HG03060 (cell line): Measurements from ENCODE around the gene CHFR.
"Not testable (repeated sequence)": the region's sequence is repeated elsewhere in the genome, so short reads cannot be mapped to it uniquely, and the experiment has no call there.

Experiments used
- ATAC-seq: cut with Tn5 transposase; IDR thresholded peaks from one replicate; pipeline ENCODE4 v1.9.1; 2021; ENCODE audit warnings: low read depth, moderate number of reproducible peaks; ENCODE audit not compliant: unreplicated experiment

The CHFR gene

DNA sequence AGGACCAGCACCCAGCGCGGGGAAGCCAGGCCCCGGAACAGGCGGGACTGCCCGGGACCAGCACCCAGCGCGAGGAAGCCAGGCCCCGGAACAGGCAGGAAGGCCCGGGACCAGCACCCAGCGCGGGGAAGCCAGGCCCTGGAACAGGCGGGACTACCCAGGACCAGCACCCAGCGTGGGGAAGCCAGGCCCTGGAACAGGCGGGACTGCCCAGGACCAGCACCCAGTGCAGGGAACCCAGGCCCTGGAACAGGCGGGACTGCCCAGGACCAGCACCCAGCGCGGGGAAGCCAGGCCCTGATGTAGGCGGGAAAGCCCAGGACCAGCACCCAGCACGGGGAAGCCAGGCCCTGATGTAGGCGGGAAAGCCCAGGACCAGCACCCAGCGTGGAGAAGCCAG, 12.8 kb downstream of the CHFR start:
- ATAC-seq, result not testable (repeated sequence)

GRCh38 chr12:132874175-132874574, 13.2 kb downstream of the CHFR start:
- ATAC-seq, result no peak

- ATAC-seq, result no peak
Measured at GRCh38 chr12:132873724-132874123, 13.7 kb downstream of the CHFR start.

DNA sequence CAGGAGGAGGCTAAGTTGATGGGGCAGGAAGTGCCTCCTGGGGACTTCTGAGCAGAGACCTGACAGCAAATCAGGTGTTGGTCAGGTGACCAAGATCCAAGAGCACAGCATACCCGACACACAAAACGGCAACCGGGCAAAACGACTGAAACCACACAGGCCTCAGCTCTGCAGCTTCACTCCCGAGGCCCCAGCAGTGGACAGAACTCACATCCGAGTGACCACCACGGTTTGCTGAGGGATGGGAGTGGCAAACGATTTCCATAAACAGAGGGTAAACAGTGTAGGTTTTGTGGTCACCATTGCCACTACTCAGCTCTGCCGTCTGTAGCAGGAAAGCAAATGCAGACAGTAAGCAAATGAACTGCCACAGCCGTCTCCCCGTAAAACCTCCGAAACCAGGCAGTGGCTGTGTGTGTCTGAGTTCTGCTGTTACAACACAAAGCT, 14.4 kb downstream of the CHFR start:
- no peak for ATAC-seq

DNA sequence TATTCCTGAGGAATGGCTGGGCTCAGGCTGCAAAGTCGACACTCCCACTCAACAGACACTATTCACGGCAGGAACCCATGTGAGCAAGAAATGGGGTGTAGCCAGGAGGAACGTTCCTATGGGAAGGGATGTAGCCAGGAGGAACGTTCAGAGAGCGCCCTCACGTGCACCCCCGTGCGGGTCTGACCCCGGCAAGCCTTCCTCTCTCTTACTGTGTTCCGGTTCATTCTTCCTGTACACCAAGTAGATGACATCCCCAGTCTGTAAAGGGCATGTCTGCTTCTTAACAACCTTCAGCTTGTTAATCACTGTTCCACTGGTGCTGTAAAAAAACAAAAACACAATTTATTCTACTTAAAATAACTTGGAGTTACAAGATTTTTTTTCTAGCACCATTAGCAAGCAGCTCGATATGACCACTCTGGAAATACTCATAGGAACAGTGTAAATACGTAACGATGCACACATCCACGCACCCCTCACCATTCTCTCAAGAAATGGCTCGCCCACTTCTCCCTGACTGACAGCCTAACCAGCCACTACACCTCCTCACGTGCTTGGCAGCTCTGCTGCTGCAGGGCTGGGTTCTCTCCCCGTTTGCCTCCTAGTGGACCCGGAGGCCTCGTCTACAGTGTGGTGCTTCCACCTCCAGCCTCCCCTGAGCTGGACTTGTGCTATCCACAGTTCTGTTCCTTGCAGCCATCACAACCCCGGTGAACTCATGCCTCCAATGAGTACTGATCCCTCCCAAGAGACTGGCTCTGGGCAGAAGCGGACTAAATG, 15.1 kb downstream of the CHFR start:
- ATAC-seq, result no peak

GRCh38 chr12:132869551-132869950, 17.9 kb downstream of the CHFR start:
- ATAC-seq, result no peak

GRCh38 chr12:132866251-132866828, 21.1 kb downstream of the CHFR start:
- ATAC-seq, result no peak

DNA sequence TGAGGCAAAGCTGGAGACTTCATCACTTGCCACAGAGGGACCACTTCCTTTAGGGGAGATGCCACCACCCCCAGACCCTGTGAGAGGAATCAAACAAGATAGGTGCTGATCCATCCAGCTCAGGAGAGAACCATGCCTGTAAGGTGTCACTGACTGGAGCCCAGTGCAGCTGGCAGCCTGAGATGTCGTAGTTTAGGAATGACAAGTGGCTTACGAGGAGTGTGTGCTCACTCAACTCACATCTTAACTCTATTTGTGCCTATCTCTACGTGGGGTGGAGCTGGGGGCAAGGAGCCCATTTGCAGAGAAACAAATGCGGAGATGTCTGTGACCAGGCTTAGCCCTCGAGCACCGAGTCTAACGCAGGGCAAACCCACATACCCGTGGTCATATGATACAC, 25.8 kb downstream of the CHFR start:
- ATAC-seq, result no peak

DNA sequence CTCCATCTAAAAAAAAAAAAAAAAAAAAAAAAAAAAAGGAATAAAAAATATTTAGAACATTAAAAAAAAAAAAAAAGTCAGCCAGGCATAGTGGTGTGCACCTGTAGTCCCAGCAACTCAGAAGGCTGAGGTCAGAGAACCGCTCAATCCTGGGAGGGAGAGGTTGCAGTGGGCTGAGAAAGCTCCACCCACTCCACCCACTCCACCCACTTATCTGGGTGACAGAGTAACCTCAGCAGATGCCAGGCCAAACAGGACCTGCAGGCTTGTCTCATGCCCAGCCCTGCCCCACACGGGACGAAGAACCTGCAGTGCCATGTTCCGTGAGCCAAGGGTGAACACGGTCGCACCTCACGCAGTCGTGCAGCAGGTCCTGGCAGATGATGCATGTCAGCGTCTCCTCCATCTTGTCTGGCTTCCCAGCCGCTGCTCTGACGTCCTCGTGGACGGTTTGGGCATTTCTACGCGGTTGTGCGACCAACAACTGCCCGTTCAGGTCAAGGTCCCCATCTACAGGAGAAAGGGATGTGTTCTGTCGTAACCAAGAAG, 28.6 kb downstream of the CHFR start:
- ATAC-seq, result no peak

DNA sequence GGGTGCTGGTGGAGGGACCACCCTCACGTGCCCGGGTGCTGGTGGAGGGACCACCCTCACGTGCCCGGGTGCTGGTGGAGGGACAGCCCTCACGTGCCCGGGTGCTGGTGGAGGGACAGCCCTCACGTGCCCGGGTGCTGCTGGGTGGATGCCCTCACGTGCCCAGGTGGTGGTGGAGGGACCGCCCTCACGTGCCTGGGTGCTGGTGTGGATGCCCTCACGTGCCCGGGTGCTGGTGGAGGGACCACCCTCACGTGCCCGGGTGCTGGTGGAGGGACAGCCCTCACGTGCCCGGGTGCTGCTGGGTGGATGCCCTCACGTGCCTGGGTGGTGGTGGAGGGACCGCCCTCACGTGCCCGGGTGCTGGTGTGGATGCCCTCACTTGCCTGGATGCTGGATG, 30.4 kb downstream of the CHFR start:
- not testable (repeated sequence) for ATAC-seq

DNA sequence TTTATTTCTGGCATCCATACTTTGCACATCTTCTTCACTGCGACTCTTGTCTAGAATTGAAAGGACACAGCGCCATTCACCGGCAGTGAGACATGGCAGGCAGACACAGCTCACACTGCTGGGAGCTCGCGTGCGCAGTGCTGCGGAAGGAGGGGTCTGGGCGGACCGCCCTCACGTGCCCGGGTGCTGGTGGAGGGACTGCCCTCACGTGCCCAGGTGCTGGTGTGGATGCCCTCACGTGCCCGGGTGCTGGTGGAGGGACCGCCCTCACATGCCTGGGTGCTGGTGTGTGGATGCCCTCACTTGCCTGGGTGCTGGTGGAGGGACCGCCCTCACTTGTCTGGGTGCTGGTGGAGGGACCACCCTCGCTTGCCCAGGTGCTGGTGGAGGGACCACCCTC, 30.8 kb downstream of the CHFR start:
- no peak for ATAC-seq

DNA sequence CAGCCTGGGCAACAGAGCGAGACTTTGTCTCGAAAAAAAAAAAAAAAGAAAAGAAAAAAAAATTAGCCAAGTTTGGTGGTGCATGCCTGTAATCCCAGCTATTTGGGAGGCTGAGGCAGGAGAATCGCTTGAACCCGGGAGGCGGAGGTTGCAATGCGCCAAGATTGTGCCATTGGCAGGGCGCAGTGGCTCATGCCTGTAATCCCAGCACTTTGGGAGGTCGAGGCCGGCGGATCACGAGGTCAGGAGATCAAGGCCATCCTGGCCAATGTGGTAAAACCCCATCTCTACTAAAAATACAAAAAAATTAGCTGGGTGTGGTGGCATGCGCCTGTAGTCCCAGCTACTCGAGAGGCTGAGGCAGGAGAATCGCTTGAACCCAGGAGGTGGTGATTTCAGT, 32.2 kb downstream of the CHFR start:
- ATAC-seq, result not testable (repeated sequence)

- ATAC-seq, result no peak
Measured at GRCh38 chr12:132853285-132854092, 33.9 kb downstream of the CHFR start.

DNA sequence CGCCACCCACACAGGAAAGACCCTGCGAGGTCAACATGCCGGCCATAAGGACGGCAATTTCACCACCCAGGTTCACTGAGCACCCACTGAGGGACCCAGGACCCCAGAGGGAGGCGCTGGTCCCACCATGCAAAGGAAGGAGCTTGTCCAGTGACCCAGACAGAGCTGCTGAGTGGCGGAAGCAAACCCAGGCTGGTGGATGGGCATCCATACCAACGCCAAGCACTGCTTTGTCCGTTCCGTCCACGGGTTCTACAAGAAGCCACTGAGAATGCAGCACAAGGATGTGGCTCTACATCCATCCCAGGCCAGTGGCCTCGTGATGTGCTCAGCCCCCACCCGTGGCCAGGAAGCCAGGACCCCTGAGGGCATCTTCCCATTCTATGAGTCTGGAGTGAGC, 34.9 kb downstream of the CHFR start:
- ATAC-seq, result no peak

DNA sequence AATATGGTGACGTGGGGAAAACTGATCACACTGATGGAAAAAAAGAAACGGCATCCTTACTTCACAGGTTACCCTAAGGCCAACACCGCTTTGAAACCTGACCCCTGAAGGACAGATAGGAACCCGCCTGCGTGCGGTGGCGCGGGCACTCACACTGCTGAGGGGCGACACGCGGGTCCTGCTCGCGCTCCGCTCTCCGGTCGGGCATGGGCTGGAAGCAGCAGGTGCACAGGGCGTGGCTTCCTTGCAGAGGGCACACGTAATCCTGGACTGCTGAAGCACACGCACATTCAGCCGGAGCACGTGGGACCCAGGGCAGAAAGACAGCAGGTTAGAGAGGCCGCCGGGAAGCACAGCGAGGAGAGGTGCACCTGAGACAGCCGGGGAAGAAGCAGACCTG, 35.9 kb downstream of the CHFR start:
- no peak for ATAC-seq

- no peak for ATAC-seq
Measured at GRCh38 chr12:132850291-132850690, 37.1 kb downstream of the CHFR start.

DNA sequence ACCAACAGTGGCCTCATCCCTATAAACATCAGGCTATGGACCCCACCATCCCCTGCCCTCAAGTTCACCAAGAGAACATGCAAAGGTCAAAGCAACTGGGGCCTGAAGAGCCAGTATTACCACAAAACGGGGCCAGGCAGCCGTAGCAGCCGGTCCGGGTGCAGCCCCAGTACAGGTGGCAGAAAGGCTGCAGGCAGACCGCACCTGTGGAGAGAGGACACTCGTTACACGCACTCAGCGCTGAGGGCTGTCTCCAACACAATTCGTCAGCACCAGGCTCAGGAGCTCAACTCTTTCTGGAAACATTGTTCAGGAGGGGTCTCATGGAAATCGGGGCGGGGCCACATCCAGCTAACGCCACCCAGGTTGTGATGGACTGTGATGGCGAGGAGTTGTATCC, 38.9 kb downstream of the CHFR start:
- ATAC-seq, result no peak

- no peak for ATAC-seq
Measured at GRCh38 chr12:132847363-132848356, 39.7 kb downstream of the CHFR start.

DNA sequence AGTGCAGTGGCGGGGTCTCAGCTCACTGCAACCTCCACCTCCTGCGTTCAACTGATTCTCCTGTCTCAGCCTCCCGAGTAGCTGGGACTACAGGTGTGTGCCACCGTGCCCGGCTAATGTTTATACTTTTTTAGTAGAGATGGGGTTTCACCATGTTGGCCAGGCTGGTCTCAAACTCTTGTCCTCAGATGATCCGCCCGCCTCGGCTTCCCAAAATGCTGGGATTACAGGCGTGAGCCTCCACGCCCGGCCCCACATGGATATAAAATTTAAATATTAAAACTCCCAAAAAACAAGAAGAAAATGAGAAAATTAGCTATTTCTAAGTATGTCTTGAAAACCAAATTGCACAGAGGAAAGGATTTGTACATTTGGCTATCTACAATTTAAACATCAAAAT, 42.7 kb downstream of the CHFR start:
- not testable (repeated sequence) for ATAC-seq

- no peak for ATAC-seq
Measured at GRCh38 chr12:132842449-132843045, 44.9 kb downstream of the CHFR start.
